H1 (cell line): Measurements from ENCODE around the gene YOD1. TPM values are rescaled to one million over a fixed set of nuclear protein-coding genes. Genes with fewer than 3 reads are reported as not detected.

Source experiments
- CTCF ChIA-PET: fragments of 300-600 bp; sonication (Branson Sonifier 250); formaldehyde crosslinking; loops from one replicate; lab custom pipeline; 2021; ENCODE audit not compliant: partially characterized antibody; lab: Charles Lee
- POLR2A ChIA-PET: fragments of 300-600 bp; sonication (Branson Sonifier 250); formaldehyde crosslinking; loops from one replicate; lab custom pipeline; 2021; ENCODE audit warnings: inconsistent platforms; ENCODE audit not compliant: partially characterized antibody; lab: Charles Lee
- DNase-seq, 2 experiments: peaks; one replicate each; pipeline versions ENCODE4 v3.0.0 to v3.0.0-alpha.2; 2010 to 2022; ENCODE audit warnings: low spot score in 2 of 2, low read depth in 1 of 2, mixed read lengths in 1 of 2
- FAIRE-seq: peaks from 2 replicates; lab custom pipeline; 2011; peaks lifted over from hg19 to GRCh38; lab: Jason Lieb, UNC
- H2AFZ ChIP-seq: 2 replicates; pipeline ENCODE4 v1.8.1; 2012; ENCODE audit warnings: low read length, inconsistent platforms
- H2AK5ac ChIP-seq: 2 replicates; pipeline ENCODE4 v1.6.1; 2013; ENCODE audit warnings: low read depth, low read length
- H2BK120ac ChIP-seq: replicated peaks from 2 replicates; pipeline ENCODE3; 2013; ENCODE audit warnings: low read depth, low read length, inconsistent platforms
- H2BK12ac ChIP-seq: 2 replicates; pipeline ENCODE4 v1.6.1; 2013; ENCODE audit warnings: low read depth, low read length
- H2BK15ac ChIP-seq: 2 replicates; pipeline ENCODE4 v1.6.1; 2013; ENCODE audit warnings: low read length
- H2BK20ac ChIP-seq: 2 replicates; pipeline ENCODE4 v1.6.1; 2013; ENCODE audit warnings: low read length
- H2BK5ac ChIP-seq: 2 replicates; pipeline ENCODE4 v1.6.1; 2013; ENCODE audit warnings: low read depth, low read length
- H3K14ac ChIP-seq: 2 replicates; pipeline ENCODE4 v1.6.1; 2013; ENCODE audit warnings: inconsistent platforms; ENCODE audit not compliant: insufficient read length
- H3K18ac ChIP-seq: 2 replicates; pipeline ENCODE4 v1.6.1; 2013; ENCODE audit warnings: low read length; ENCODE audit errors: extremely low read depth
- H3K23ac ChIP-seq: 2 replicates; pipeline ENCODE4 v1.6.1; 2013; ENCODE audit warnings: inconsistent platforms; ENCODE audit not compliant: insufficient read length
- H3K23me2 ChIP-seq: 2 replicates; pipeline ENCODE4 v1.6.1; 2013; ENCODE audit warnings: low read depth, low read length
- H3K27ac ChIP-seq: 2 replicates; pipeline ENCODE4 v1.6.1; 2011; ENCODE audit warnings: low read depth, low read length, inconsistent platforms
- H3K27me3 ChIP-seq, 4 experiments: replicated peaks in 1 of 4; 1 replicate in 1 of 4; 2 replicates in 3 of 4; pipeline versions ENCODE4 v1.6.1 to v1.8.1; 2011 to 2013; ENCODE audit warnings: low read length in 3 of 4, mild to moderate bottlenecking in 3 of 4, inconsistent platforms in 2 of 4, mixed read lengths in 2 of 4, moderate library complexity in 1 of 4; ENCODE audit not compliant: control insufficient read depth in 3 of 4, insufficient read depth in 3 of 4; ENCODE audit errors: extremely low read depth in 1 of 4
- H3K36me3 ChIP-seq, 4 experiments: 2 replicates each; pipeline versions ENCODE4 v1.6.1 to v1.8.1; 2011 to 2013; ENCODE audit warnings: mild to moderate bottlenecking in 4 of 4, low read length in 3 of 4, moderate library complexity in 2 of 4, control low read depth in 1 of 4, inconsistent platforms in 1 of 4; ENCODE audit not compliant: insufficient read depth in 4 of 4, control insufficient read depth in 2 of 4
- H3K4ac ChIP-seq: replicated peaks from 2 replicates; pipeline ENCODE3; 2013; ENCODE audit warnings: low read length, low read depth, mixed read lengths, inconsistent platforms; ENCODE audit not compliant: insufficient read length
- H3K4me1 ChIP-seq, 4 experiments: replicated peaks in 1 of 4; 1 replicate in 1 of 4; 2 replicates in 3 of 4; pipeline versions ENCODE4 v1.6.1 to v1.8.1; 2011 to 2013; ENCODE audit warnings: low read length in 3 of 4, inconsistent platforms in 2 of 4, mixed read lengths in 1 of 4; ENCODE audit not compliant: insufficient read depth in 4 of 4, control insufficient read depth in 3 of 4
- H3K4me2 ChIP-seq, 2 experiments: 2 replicates each; pipeline versions ENCODE4 v1.6.1 to v1.8.1; 2011 to 2013; ENCODE audit warnings: low read depth in 2 of 2, low read length in 2 of 2, control low read depth in 1 of 2, inconsistent platforms in 1 of 2, mild to moderate bottlenecking in 1 of 2; ENCODE audit not compliant: insufficient read depth in 1 of 2
- H3K4me3 ChIP-seq, 4 experiments: fragments of 200-600, 300-600 bp in 1 of 4; sonication (generic), shearing (Covaris generic), sonication (Bioruptor Twin) in 1 of 4; 2 replicates each; pipeline versions ENCODE4 v1.5.1 to v1.8.1; 2011 to 2016; ENCODE audit warnings: low read length in 4 of 4, low read depth in 3 of 4, control low read depth in 2 of 4, inconsistent platforms in 2 of 4, mild to moderate bottlenecking in 2 of 4, mixed read lengths in 1 of 4, moderate library complexity in 1 of 4; ENCODE audit not compliant: insufficient read depth in 2 of 4; ENCODE audit errors: extremely low read depth in 1 of 4
- H3K56ac ChIP-seq: replicated peaks from 2 replicates; pipeline ENCODE3; 2013; ENCODE audit warnings: low read depth, mild to moderate bottlenecking, mixed read lengths, low read length, inconsistent platforms; ENCODE audit not compliant: insufficient read length
- H3K79me1 ChIP-seq: 2 replicates; pipeline ENCODE4 v1.6.1; 2013; ENCODE audit warnings: low read depth, low read length, control low read depth
- H3K79me2 ChIP-seq, 2 experiments: 2 replicates each; pipeline versions ENCODE4 v1.6.1 to v1.8.1; 2012 to 2013; ENCODE audit warnings: low read length in 2 of 2, mild to moderate bottlenecking in 2 of 2, inconsistent platforms in 1 of 2; ENCODE audit not compliant: insufficient read depth in 2 of 2, control insufficient read depth in 1 of 2
- H3K9ac ChIP-seq, 4 experiments: replicated peaks in 1 of 4; 1 replicate in 1 of 4; 2 replicates in 3 of 4; pipeline versions ENCODE4 v1.6.1 to v1.8.1; 2011 to 2013; ENCODE audit warnings: low read depth in 3 of 4, low read length in 3 of 4, control low read depth in 2 of 4, mild to moderate bottlenecking in 2 of 4, moderate library complexity in 2 of 4, inconsistent platforms in 1 of 4; ENCODE audit errors: extremely low read depth in 1 of 4
- H3K9me3 ChIP-seq, 2 experiments: 2 replicates each; pipeline versions ENCODE4 v1.6.1 to v1.8.1; 2012 to 2013; ENCODE audit warnings: mild to moderate bottlenecking in 2 of 2, moderate library complexity in 2 of 2, control low read depth in 1 of 2, inconsistent platforms in 1 of 2, low read depth in 1 of 2, low read length in 1 of 2, mixed read lengths in 1 of 2; ENCODE audit not compliant: insufficient read depth in 2 of 2
- H4K20me1 ChIP-seq, 2 experiments: replicated peaks in 1 of 2; 2 replicates each; pipeline versions ENCODE3 to v1.8.1; 2011 to 2013; ENCODE audit warnings: inconsistent platforms in 2 of 2, low read length in 2 of 2, mild to moderate bottlenecking in 1 of 2; ENCODE audit not compliant: insufficient read depth in 2 of 2, control insufficient read depth in 1 of 2
- H4K5ac ChIP-seq: 2 replicates; pipeline ENCODE4 v1.6.1; 2013; ENCODE audit warnings: low read length, low read depth, mixed read lengths, inconsistent platforms; ENCODE audit not compliant: insufficient read length
- H4K8ac ChIP-seq: 2 replicates; pipeline ENCODE4 v1.8.0; 2013; ENCODE audit warnings: mild to moderate bottlenecking, moderate library complexity, low read length, inconsistent platforms; ENCODE audit not compliant: insufficient read depth; ENCODE audit errors: extremely low read depth
- H4K91ac ChIP-seq: replicated peaks from 2 replicates; pipeline ENCODE3; 2013; ENCODE audit warnings: low read length, mixed read lengths, inconsistent platforms; ENCODE audit not compliant: insufficient read length
- CTCF ChIP-seq, 3 experiments: IDR thresholded peaks; 1 replicate in 2 of 3; 2 replicates in 1 of 3; pipeline versions ENCODE4 v1.5.1 to v1.6.1; 2011; ENCODE audit warnings: low read length in 3 of 3, mild to moderate bottlenecking in 3 of 3, inconsistent platforms in 2 of 3, low read depth in 1 of 3, moderate library complexity in 1 of 3; ENCODE audit not compliant: insufficient read depth in 1 of 3; ENCODE audit errors: control extremely low read depth in 1 of 3
- EGR1 ChIP-seq: IDR thresholded peaks from 2 replicates; pipeline ENCODE4 v1.6.1; 2011; ENCODE audit warnings: low read depth, low read length, borderline replicate concordance
- KDM5A ChIP-seq: fragments of 200-600 bp; IDR thresholded peaks from 2 replicates; pipeline ENCODE4 v1.7.1; 2012; ENCODE audit warnings: mild to moderate bottlenecking, low read length, inconsistent platforms, mixed read lengths
- MAX ChIP-seq: IDR thresholded peaks from 2 replicates; pipeline ENCODE4 v1.6.1; 2012; ENCODE audit warnings: inconsistent platforms
- RBBP5 ChIP-seq: IDR thresholded peaks from 2 replicates; pipeline ENCODE4 v1.7.1; 2012; ENCODE audit warnings: low read depth, mild to moderate bottlenecking, inconsistent platforms, low read length, moderate library complexity, borderline replicate concordance
- SP1 ChIP-seq: IDR thresholded peaks from 2 replicates; pipeline ENCODE4 v1.6.1; 2011; ENCODE audit warnings: low read depth, low read length
- SRF ChIP-seq: IDR thresholded peaks from 2 replicates; pipeline ENCODE4 v1.6.1; 2011; ENCODE audit warnings: mild to moderate bottlenecking, low read depth, low read length, moderate library complexity
- SUZ12 ChIP-seq: fragments of 200-600 bp; sonication (generic); IDR thresholded peaks from 2 replicates; pipeline ENCODE4 v1.6.1; 2012; ENCODE audit warnings: mild to moderate bottlenecking, inconsistent platforms, low read length, moderate library complexity, mixed read lengths
- ZNF274 ChIP-seq: IDR thresholded peaks from 2 replicates; pipeline ENCODE4 v1.7.0; 2012; ENCODE audit warnings: low read length, borderline replicate concordance; ENCODE audit errors: extremely low read depth
- WGBS, 2 experiments: shearing (Covaris generic) in 1 of 2; methylation state at CpG; one replicate each; pipeline versions ENCODE4 v1.1.6 to v1.1.7; 2013 to 2015; ENCODE audit warnings: low lambda C conversion rate in 2 of 2, mixed read lengths in 2 of 2, inconsistent platforms in 1 of 2, low coverage in 1 of 2, missing lambda C conversion rate in 1 of 2; ENCODE audit not compliant: insufficient replicate concordance in 2 of 2, insufficient coverage in 1 of 2, insufficient read length in 1 of 2; ENCODE audit errors: extremely low coverage in 1 of 2, missing lambda C conversion rate in 1 of 2; 5-methylcytosine and 5-hydroxymethylcytosine counted together
- polyA plus RNA-seq, 7 experiments: library from polyadenylated mRNA; depleted of rRNA in 3 of 7; stranded (reverse) in 5 of 7; unstranded in 2 of 7; fragments of >200 nt in 5 of 7; fragments of 200-250 nt in 2 of 7; gene quantifications; 1 replicate in 5 of 7; 2 replicates in 1 of 7; 4 replicates in 1 of 7; pipeline versions ENCODE4 v1.2.1 to v1.2.3, GENCODE V29; 2011 to 2013; ENCODE audit warnings: missing spikeins in 2 of 7, mixed read lengths in 2 of 7
- total RNA-seq: library from RNA; stranded (reverse); fragmentation: NEBNext Ultra II Directional; extraction: Animal tissue kit (Norgen Biotek cat#: 25700); gene quantifications from 2 replicates; pipeline ENCODE4 v1.2.1, GENCODE V29; 2021

YOD1 gene
- total and polyA plus RNA-seq, 2 of the 8 experiments (the other 6 are each of a cell fraction or from before 2014, with no cell fraction given) = 1.9 to 11.8 TPM

- H3K14ac ChIP-seq = no peak overlapping the region
- no peaks in the 10 kb centered on the region for H3K79me1 ChIP-seq
- no peak overlapping the region for H2BK20ac ChIP-seq
- H3K23ac ChIP-seq = no peak overlapping the region
- no peaks in the 10 kb centered on the region for H3K36me3 ChIP-seq
- H2BK5ac ChIP-seq = no peak overlapping the region
- H3K4me1 ChIP-seq = 0 out of 7 replicates have a peak, but pooled peaks cover 0 to 2% (median 0%) of the 10 kb centered on the region in 4 experiments
- no peaks in the 10 kb centered on the region for H3K9me3 ChIP-seq
- ChIA-PET CTCF (interaction anchor here (0.9 to 9.9 kb wide), 7 partner anchors 15 to 181 kb away, joined by 3 to 122 read pairs (median 4); no protein-coding TSS in a partner anchor), POLR2A (no interaction called here)
- no peaks in the 10 kb centered on the region; a peak in 1 of 7 replicates for H3K27me3 ChIP-seq
- no peak overlapping the region for H2AK5ac ChIP-seq
- no peak overlapping the region for H2AFZ ChIP-seq
- H2BK120ac ChIP-seq = no peak overlapping the region
- H3K18ac ChIP-seq = no peak overlapping the region
- no peak overlapping the region for H3K4me3 ChIP-seq
- H3K79me2 ChIP-seq = no peaks in the 10 kb centered on the region
- H3K27ac ChIP-seq = no peak overlapping the region
- no peak overlapping the region for H3K4ac ChIP-seq
- H3K23me2 ChIP-seq = no peaks in the 10 kb centered on the region
- FAIRE-seq (no peak), DNase-seq (no peak)
- no peak overlapping the region for H3K9ac ChIP-seq
- no peak overlapping the region for H3K4me2 ChIP-seq
- H3K56ac ChIP-seq = no peak overlapping the region
- WGBS, 2 experiments = 88% methylated on average over 5 of the region's 5 CpGs; no CpG with 5 or more reads in 1 of the 2 experiments
- no peak overlapping the region for H4K91ac ChIP-seq
- no peak overlapping the region for H2BK15ac ChIP-seq
- no peak overlapping the region for H2BK12ac ChIP-seq
- H4K20me1 ChIP-seq = no peaks in the 10 kb centered on the region
- H4K5ac ChIP-seq = no peak overlapping the region
- no peak overlapping the region for H4K8ac ChIP-seq
- no peak for TF ChIP-seq SRF
- TF ChIP-seq SUZ12 = no peak
- no peak for TF ChIP-seq CTCF (IDR thresholded peaks at IDR 0.05; ENCODE audit: control extremely low read depth in 1 of 3, insufficient read depth in 1 of 3, low read depth in 1 of 3, low read length in 3 of 3)
- TF ChIP-seq ZNF274 = no peak
- TF ChIP-seq RBBP5 = no peak
- no peak for TF ChIP-seq KDM5A
- TF ChIP-seq EGR1 = no peak
- TF ChIP-seq MAX = no peak
- TF ChIP-seq SP1 = no peak
These were observed 43.5 kb downstream of the YOD1 start for GRCh38 chr1:207007352-207008033.
